Tibial nerve (tissue), 4 donors: ENCODE data around the gene RRH. TPM values are rescaled to one million over a fixed set of nuclear protein-coding genes. Genes with fewer than 3 reads are reported as not detected.

Source experiments
- DNase-seq, 2 donors: peaks; one replicate each; pipeline ENCODE4 v3.0.0-alpha.2; 2019; ENCODE audit warnings: low spot score in 2 of 2
- H3K27ac ChIP-seq, 4 donors: fragments of 200-600 bp; sonication (generic) in 3 of 4; one replicate each; pipeline ENCODE4 v1.5.1; 2017 to 2019; ENCODE audit warnings: mild to moderate bottlenecking in 1 of 4
- H3K27me3 ChIP-seq, 2 donors: fragments of 200-600 bp; sonication (generic) in 1 of 2; one replicate each; pipeline versions ENCODE4 v1.5.1 to v1.6.0; 2017 to 2019
- H3K36me3 ChIP-seq, 3 donors: fragments of 200-600 bp; sonication (generic); one replicate each; pipeline ENCODE4 v1.5.1; 2018 to 2019
- H3K4me1 ChIP-seq, 4 donors: fragments of 200-600 bp; sonication (generic) in 3 of 4; one replicate each; pipeline ENCODE4 v1.5.1; 2017 to 2019
- H3K4me3 ChIP-seq, 4 donors: fragments of 200-600 bp; sonication (generic) in 3 of 4; one replicate each; pipeline ENCODE4 v1.5.1; 2017 to 2019; ENCODE audit warnings: mild to moderate bottlenecking in 1 of 4, moderate library complexity in 1 of 4
- H3K9me3 ChIP-seq, 4 donors: fragments of 200-600 bp; sonication (generic) in 3 of 4; one replicate each; pipeline ENCODE4 v1.5.1; 2017 to 2019
- EP300 ChIP-seq, 2 donors: sonication (generic); formaldehyde crosslinking; IDR thresholded peaks; one replicate each; pipeline ENCODE4 v1.6.1; 2017; ENCODE audit warnings: antibody characterized with exemption in 2 of 2, mild to moderate bottlenecking in 1 of 2
- POLR2A ChIP-seq, 2 donors: fragments of 450-650 bp; IDR thresholded peaks; one replicate each; pipeline ENCODE4 v1.6.1; 2017; ENCODE audit warnings: antibody characterized with exemption in 2 of 2, mild to moderate bottlenecking in 2 of 2, moderate library complexity in 2 of 2
- WGBS, 2 donors: methylation state at CpG; one replicate each; pipeline ENCODE4 v1.1.5; 2018; 5-methylcytosine and 5-hydroxymethylcytosine counted together
- total RNA-seq, 4 donors: library from RNA; depleted of rRNA; stranded (reverse); fragments of >200 nt; gene quantifications; one replicate each; pipeline ENCODE4 v1.1.0, GENCODE V29; 2016
- TF ChIP-seq, protein P1 (sequence below), 5 experiments: fragments of 200-600 bp in 3 of 5; fragments of 450-650 bp in 2 of 5; sonication (generic) in 3 of 5; IDR thresholded peaks; one replicate each; pipeline ENCODE4 v1.5.1; 2016 to 2019; ENCODE audit warnings: antibody characterized with exemption in 5 of 5, mild to moderate bottlenecking in 3 of 5, moderate library complexity in 2 of 5

The RRH gene
- total RNA-seq, 4 donors from 2014 or later: 0.22 TPM; not detected in 3

- Histone ChIP-seq H3K27me3 (no peaks in the 10 kb centered on the region), H3K9me3 (peaks cover 0 to 25% (median 0%) of the 10 kb centered on the region in 4 donors), H3K36me3 (no peaks in the 10 kb centered on the region), H3K4me3 (no peak overlapping the region), H3K4me1 (peaks cover 0 to 21% (median 4%) of the 10 kb centered on the region in 4 donors), H3K27ac (no peak overlapping the region)
- no peak for TF ChIP-seq POLR2A (IDR thresholded peaks at IDR 0.05)
- no peak for TF ChIP-seq EP300 (IDR thresholded peaks at IDR 0.05)
- TF ChIP-seq, protein P1, sequence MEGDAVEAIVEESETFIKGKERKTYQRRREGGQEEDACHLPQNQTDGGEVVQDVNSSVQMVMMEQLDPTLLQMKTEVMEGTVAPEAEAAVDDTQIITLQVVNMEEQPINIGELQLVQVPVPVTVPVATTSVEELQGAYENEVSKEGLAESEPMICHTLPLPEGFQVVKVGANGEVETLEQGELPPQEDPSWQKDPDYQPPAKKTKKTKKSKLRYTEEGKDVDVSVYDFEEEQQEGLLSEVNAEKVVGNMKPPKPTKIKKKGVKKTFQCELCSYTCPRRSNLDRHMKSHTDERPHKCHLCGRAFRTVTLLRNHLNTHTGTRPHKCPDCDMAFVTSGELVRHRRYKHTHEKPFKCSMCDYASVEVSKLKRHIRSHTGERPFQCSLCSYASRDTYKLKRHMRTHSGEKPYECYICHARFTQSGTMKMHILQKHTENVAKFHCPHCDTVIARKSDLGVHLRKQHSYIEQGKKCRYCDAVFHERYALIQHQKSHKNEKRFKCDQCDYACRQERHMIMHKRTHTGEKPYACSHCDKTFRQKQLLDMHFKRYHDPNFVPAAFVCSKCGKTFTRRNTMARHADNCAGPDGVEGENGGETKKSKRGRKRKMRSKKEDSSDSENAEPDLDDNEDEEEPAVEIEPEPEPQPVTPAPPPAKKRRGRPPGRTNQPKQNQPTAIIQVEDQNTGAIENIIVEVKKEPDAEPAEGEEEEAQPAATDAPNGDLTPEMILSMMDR (IDR thresholded peaks at IDR 0.05): no peak
- DNase-seq: no peak
Observed at GRCh38 chr4:109798866-109799265, 28.9 kb upstream of the RRH start.

DNA sequence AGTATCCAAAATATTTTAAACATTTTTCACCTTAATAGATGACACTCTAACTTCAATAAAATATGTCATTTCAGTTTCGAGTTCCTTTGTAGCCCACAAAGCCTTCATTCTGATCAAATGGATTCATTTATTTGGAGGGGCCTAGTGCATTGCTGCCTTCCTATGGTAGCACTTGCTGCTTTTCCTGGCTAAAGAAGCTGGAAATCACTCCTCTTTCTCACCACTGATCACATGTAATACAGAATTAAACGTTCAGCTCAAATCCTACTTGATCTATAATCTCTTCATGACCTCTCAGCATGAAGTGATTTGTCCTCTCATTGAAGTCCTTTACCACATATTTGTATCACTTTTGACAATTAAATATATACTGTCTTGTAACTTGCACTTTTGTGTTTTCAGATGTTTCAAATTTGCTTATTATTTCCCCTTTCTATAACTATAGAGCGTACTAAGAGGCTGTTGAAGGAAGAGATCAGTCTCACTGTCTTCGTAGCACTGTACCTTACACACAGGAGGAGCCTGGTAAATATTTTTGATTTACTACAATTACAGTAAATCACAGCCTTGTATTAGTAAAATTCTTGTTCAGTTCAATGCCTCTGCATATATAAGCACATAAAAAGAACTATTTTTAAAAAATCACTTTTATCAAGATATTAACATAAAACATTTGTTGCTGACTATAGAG is 26.5 kb upstream of the RRH start:
- WGBS, 2 donors: 52 to 53% methylated on average over 4 of the region's 4 CpGs
- Histone ChIP-seq H3K9me3 (peaks cover 0 to 8% (median 0%) of the 10 kb centered on the region in 4 donors), H3K4me1 (peaks cover 0 to 21% (median 4%) of the 10 kb centered on the region in 4 donors), H3K27me3 (no peaks in the 10 kb centered on the region), H3K36me3 (no peaks in the 10 kb centered on the region), H3K4me3 (peak overlapping the region in 1 of 4 donors; percentile 33), H3K27ac (peak overlapping the region in 2 of 4 donors; percentile 71 to 74)
- TF ChIP-seq POLR2A (IDR thresholded peaks at IDR 0.05) (no peak), EP300 (IDR thresholded peaks at IDR 0.05) (no peak)
- TF ChIP-seq, protein P1 (IDR thresholded peaks at IDR 0.05): no peak
- DNase-seq: no peak

DNA sequence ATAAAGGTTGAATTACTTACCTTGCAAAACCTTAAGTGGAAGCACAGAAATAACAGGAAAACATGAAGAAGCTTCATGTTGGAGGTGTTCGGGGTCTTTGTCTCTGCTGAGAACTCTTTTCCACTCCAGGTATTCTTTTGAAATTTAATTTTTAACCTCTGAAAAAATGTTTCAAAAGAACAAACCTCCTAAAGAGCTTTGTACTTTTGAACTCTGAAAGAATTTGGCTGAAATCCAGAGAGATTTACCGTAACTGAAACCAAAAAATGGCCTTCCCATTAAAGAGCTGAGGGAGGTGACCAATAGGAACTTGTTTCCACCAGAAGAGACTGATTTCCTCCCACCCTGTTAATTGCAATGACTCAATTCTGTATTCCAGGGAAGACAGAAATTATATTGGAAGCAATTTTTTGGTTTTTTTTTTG is 25.9 kb upstream of the RRH start, which contains the start of gene CFI:
Gene CFI (minus strand): TSS at position 105 of the 425 bp plus-strand sequence. CDS start 28 bp downstream, at position 77.
- H3K27me3 ChIP-seq: no peaks in the 10 kb centered on the region
- TF ChIP-seq EP300 (IDR thresholded peaks at IDR 0.05) (no peak), POLR2A (IDR thresholded peaks at IDR 0.05) (no peak)
- TF ChIP-seq, protein P1 (IDR thresholded peaks at IDR 0.05): no peak
- H3K4me3 ChIP-seq: peak within 1 kb of the TSS in 2 of 4 donors; percentile 13 to 33
- 39 to 42% methylated on average over 2 of the region's 2 CpGs for WGBS, 2 donors
- peaks cover 0 to 21% (median 4%) of the 10 kb centered on the region in 4 donors for H3K4me1 ChIP-seq
- no peak for DNase-seq
- peak within 1 kb of the TSS in 2 of 4 donors; percentile 71 to 74 for H3K27ac ChIP-seq
- no peaks in the 10 kb centered on the region for H3K36me3 ChIP-seq
- H3K9me3 ChIP-seq: peaks cover 0 to under 1% (median 0%) of the 10 kb centered on the region in 4 donors

- Histone ChIP-seq H3K36me3 (no peaks in the 10 kb centered on the region), H3K4me3 (no peak overlapping the region), H3K27me3 (no peaks in the 10 kb centered on the region), H3K9me3 (no peaks in the 10 kb centered on the region), H3K4me1 (peaks cover 0 to 21% (median 4%) of the 10 kb centered on the region in 4 donors), H3K27ac (no peak overlapping the region)
- DNase-seq: no peak
- TF ChIP-seq, protein P1 (IDR thresholded peaks at IDR 0.05): peak in 4 of 5 experiments; percentile 22 to 32 (median 23)
- TF ChIP-seq POLR2A (IDR thresholded peaks at IDR 0.05): no peak
- TF ChIP-seq EP300 (IDR thresholded peaks at IDR 0.05): no peak
- WGBS, 2 donors: 23 to 28% methylated on average over 4 of the region's 4 CpGs
Observed at GRCh38 chr4:109803924-109804571, 23.7 kb upstream of the RRH start.

- DNase-seq: no peak
- no peak overlapping the region for H3K27ac ChIP-seq
- no peak overlapping the region for H3K4me3 ChIP-seq
- H3K9me3 ChIP-seq: no peaks in the 10 kb centered on the region
- no peaks in the 10 kb centered on the region for H3K27me3 ChIP-seq
- TF ChIP-seq EP300 (IDR thresholded peaks at IDR 0.05) (no peak), POLR2A (IDR thresholded peaks at IDR 0.05) (no peak)
- TF ChIP-seq, protein P1 (IDR thresholded peaks at IDR 0.05): no peak
- H3K36me3 ChIP-seq: no peaks in the 10 kb centered on the region
- 90 to 96% methylated on average over 2 of the region's 2 CpGs for WGBS, 2 donors
- H3K4me1 ChIP-seq: no peaks in the 10 kb centered on the region
Observed at GRCh38 chr4:109809655-109810054, 18.1 kb upstream of the RRH start.
